ENCODE results near the gene SMIM5.

The SMIM5 gene

DNA sequence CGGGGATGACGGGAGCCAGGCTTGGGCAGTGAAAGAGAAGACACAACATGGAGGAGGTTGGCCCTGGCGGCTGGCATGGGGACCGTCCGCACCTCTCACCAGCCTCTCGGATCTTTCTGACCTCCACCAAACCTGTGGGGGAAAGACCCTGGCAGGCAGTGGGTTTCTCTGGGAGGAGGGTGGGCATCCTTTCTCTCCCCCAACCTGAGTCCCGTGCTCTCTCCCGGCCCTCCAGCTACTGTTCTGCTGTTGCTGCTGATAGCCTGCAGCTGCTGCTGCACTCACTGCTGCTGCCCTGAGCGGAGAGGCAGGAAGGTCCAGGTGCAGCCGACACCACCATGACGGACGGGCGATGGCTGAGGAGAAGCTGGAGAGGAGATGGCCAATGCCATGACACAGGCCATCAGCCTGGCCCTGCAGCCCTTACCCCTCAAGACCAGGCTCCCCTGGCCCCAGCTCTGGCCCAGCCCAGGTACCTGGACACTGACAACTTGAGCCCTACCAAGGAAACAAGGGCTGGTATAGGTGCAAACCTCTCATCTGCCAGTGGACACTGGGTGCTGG, 7.4 kb downstream of the SMIM5 start:
- no peak for DNase-seq (ENCODE audit: low spot score)

DNA sequence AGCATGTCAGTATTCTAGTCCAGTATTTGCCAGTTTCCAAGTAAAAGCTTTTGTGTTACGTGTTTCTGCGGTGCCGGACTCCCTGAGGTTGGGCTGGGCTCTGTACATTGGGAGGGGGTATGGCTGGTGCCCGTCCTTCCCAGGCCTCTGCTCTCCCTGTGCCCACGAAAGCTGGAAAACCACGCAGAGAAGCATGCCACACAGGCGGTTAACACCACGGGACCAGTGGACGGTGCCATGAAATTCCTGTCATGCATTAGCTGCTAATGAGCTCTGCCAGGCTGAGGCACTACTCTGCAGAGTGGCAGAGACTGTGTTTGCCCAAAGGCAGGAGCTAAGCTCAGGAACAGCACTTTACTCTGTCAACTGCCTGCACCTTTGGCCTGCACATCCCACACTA, 8.1 kb downstream of the SMIM5 start:
- no peak for DNase-seq (ENCODE audit: low spot score)

DNA sequence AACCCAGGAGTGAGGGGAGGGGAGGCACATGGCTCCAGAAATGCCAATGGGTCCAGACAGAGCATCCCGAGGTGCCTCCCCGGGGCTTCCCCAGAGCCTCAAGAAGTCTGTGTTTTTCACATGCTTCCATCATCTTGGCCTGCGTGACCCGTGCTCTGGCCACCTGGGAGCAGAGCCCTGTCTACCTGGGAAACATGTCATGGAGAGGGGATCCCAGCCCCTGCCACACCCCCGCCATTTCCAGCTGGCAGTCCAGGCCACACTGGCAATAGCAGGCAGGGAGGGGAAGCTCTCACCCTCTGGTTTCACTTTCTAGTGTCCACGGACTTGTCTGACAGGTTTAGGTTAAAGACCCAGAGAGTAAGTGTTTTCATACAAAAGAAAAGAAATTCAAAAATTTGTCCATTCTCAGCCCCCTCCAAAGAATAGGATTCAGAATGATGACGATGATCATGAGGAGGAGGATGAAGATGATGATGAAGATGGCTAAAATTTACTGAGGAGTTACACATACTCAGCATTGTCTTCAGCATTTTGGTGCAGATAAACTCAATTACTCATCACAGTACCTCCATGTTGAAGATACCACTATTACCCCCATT, 9.0 kb downstream of the SMIM5 start:
- no peak for DNase-seq (ENCODE audit: low spot score)

DNA sequence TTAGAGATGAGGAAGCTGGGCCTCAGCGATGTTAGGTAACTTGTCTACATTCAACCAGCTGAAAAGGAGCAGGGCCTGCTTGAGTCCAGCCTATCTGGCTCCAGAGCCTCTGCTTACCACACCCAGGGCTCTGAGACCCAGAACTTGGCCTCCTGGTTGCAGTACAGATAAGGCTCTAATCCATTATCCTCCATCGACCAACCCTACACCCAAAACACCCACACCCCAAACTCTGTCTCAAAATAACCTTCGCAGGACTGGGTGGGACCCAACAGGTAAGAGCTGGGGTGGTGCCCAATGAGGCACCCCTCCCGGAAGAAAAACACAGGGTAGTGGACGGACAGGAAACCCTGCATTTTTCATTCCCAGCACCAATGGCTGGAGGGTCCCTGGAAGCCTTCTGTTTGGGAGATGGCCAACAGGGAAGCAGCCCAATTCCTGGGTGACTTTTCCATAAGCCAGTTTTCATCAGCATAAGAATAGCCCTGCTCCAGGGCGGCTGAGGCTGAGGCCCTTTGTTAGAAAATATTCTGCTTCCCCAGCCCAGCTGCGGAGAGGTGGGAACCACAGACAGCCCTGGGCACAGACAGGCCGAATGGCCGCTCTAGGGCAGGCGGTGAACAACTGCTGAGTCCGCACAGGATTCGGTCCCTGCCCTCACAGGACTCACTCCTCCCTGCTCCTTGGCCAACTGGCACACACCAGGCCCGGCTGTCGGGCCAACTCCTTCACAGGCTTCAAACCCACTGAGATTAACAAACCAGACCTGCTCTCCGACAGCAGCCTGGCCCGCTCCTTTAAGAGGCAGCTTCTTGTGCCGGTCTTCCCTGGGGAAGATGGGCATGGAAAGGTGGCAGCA, 9.8 kb downstream of the SMIM5 start:
- DNase-seq (ENCODE audit: low spot score): no peak

DNA sequence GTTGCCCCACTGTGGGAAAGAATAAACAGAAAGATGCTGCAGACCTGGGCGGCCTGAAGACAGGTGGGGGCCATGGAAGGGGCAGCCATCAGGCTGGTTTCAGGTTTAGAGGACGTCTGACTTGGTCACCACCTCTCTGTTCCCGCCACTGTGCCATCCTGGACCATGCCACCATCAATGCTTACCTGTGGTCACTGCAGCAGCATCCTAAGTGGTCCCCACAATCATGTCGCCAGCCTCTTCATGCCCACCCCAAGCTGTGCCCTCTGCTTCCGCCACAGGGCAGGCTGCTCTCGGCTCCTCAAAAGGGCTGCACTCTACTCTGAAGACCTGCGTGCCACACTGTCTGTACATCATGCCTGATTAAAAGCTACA, 10.4 kb downstream of the SMIM5 start:
- no peak for DNase-seq (ENCODE audit: low spot score)

DNA sequence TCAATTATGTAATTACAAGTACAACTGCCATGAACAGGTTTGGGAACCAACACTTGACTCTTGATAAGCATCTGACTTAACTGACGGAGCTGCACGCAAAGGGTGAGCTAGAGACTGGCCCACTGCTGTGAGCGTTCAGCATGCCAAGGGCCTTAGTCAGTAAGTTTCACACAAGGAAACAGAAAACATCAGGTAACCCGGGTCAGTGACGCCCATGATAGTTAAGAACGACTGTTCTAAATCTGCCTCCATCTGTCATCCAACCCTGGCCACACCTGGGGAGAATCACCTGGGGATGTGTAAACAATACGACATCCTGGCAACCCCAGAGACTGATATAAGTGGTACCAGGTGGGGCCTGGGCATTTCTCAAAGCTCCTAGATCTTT, 12.3 kb downstream of the SMIM5 start:
- no peak for DNase-seq (ENCODE audit: low spot score)

DNA sequence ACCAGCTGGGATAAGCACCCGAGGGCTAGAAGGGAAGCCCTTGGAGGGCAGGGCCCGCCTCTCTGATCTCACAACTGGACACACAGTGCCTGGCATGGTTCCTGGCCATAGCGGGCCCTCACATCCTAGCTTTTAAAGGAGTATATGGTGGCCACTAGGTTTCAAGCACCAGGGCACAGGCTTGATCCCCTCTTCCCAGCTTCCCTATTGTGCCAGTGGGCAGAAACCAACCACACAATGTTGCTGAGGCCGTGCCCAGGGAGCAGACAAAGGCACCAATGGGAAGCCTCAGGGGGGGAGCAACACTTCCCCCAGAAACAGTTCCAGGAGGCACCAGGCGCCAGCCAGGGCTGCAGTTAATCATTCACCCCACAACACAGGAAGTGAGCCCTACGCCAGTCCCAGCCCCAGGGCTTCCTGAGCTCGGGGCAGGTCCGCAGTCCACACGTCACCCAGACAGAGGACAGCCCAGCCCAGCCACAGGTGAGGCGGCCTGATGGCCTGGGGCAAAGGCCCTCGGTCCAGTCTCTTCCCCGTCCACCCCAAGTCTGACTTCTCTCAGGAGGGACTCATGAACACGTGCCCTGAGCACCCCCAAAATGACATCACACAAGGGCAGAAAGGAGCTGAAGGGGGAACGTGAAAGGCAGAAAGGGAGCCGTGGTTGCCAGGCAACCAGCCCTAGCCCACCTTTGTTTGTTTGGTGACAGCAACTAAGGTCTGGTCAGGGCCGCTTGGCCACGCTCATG, 12.8 kb downstream of the SMIM5 start:
- no peak for DNase-seq (ENCODE audit: low spot score)

DNA sequence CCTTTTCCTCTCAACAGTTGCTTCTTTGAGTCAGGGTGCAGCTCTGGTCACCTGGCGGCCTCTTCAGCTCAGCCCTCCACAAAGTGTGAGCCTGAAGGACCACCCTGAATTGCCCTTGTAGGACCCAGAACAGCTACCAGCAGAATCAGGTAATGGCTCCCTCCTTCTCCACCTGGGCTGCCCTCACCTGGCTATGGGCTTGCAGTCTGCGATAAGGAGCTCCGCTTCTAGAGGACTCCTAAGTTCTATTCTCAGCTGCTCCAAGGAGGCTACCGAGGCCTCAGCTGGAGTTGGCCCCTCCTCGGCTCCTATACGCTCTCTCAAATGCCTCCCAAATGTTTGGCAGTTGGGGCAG, 13.4 kb downstream of the SMIM5 start:
- no peak for DNase-seq (ENCODE audit: low spot score)

DNA sequence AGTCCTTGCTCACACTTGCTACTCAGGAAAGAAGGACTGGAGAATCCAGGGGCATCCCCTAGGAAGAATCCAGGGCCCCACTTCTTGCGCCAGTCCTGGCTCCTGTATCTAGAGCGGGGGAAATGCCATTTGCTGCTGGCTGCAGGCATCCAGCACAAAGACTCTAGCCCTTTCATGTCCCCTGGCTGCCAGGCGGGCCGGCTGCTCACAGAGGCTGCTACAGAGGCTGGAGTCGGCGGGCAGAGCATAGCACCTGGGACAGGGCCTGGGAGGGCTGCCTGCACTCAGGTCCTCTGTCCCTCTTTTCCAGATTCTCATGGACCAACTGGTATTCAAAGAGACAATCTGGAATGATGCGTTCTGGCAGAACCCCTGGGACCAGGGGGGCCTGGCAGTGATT, 13.8 kb downstream of the SMIM5 start:
- no peak for DNase-seq (ENCODE audit: low spot score)

DNA sequence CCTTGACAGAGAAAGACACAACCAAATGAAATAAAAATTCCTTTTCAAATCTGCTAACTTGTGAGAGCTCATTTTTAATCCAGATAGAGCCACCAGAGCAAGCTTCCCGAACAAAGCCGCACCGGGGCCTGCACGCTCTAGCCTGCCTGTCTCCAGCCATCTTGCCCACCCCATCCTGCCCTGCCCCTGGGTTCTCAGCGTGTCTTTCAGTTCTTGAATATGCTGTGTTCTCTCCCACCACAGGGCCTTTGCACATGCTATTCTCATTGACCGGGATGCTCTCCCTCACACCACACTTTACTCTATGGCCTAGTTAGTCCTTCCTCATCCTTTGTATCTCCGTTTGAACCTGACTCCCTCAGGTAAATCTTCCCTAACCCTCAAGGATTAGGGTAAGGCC, 14.7 kb downstream of the SMIM5 start:
- DNase-seq (ENCODE audit: low spot score): no peak

DNA sequence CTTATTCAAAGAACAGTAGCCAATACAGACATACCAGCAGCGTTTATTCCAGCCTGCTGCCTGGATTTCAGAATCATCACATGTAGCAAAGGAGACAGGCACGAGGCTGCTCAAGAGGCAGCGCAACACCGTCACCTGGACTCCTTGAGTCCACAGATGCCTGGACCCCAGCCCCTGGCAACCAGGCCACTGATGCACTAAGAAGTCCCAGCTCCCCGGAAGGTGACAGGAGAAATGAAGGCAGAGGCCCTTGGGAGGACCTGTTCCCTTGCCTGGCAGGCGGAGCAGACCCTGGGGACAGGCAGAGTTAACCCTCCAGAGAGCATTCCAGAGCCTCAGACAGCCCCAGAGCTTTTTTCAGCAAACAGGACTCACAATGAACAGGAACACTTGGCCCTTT, 16.5 kb downstream of the SMIM5 start:
- DNase-seq (ENCODE audit: low spot score): no peak

DNA sequence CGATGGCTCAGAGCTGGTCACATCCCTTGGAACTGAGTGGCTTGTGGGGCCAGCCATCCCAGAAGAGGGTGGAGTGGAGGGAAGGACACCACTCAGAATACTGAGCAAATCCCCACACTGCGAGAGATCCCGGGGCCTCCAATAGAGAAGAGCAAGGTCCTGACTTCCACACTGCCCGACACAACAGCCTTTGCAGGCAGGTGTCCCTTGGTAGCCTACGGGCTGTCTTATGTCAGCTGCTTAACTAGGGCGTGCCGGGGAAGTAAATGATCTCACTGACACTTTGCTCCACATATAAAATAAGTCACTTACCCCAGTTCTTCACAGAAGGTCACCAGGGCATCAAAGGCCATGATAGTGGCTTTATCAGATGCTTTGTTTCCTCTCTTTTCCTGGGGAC, 17.6 kb downstream of the SMIM5 start:
- DNase-seq (ENCODE audit: low spot score): no peak

DNA sequence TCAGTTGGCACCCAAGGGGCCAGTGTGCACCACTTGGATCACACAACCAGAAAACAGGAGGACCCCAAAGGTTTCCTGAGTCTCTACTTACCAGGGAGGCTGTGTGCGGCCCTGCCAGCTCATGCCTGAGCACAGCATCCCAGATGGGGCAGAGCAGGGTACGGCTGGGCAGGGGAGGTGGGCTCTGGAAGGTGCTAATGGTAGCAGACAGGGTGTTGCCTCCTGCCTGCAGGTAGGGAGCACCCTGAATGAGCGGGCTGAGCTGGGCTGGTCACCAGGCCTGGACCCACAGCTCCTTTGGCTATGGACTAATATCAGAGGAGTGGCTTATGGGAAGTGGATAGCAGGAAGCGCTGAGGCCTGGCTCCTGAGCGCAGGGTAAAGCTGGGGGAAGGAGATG, 19.1 kb downstream of the SMIM5 start:
- no peak for DNase-seq (ENCODE audit: low spot score)

DNA sequence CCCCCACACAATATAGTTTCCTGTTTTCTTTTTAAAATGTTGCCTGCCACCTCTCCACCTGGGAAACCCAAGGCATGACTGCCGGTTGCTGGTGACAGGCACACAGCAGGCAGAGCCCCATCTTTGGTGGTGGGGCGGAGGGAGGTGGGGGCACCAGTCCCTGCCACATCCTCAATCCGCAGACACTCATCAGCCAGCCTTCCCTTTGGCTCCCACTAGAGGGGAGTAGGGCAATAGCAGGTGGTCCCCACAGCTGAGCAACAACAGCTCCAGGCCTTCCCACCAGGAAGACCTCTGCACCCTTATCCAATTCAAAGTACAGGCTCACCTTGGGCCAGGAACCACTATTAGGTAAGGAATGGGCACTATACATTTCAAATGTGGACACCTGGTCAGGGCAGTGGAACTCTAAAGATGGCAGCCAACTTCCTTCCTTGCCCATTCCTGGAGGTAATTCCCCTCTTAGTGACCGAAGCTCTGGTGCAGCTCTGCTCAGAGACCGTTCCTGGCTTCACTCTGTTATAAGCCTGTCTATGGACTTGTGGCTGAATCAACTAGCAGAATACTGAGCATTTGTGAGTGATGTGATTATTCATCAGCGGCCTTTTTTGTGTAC, 19.8 kb downstream of the SMIM5 start:
- peak; percentile 69 for DNase-seq (ENCODE audit: low spot score)

DNA sequence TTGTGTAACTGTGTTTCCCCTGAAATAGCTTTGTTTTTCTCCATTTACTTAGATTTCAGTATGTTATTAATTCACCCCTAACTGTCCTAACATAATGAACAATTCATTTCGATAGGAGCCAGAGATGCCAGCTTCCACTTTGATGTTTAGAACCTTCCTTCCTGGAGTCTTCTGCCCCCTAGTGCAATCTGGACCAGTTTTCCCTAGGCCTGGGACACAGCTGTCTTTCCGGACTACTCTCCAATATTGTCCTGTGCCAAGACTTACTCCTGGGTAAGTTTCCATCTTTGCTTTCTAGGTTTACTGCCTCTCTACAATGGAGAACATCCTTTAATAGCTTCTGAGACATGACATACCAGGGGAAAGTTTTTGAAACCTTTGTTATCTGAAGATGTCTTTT, 20.9 kb downstream of the SMIM5 start:
- DNase-seq (ENCODE audit: low spot score): no peak

DNA sequence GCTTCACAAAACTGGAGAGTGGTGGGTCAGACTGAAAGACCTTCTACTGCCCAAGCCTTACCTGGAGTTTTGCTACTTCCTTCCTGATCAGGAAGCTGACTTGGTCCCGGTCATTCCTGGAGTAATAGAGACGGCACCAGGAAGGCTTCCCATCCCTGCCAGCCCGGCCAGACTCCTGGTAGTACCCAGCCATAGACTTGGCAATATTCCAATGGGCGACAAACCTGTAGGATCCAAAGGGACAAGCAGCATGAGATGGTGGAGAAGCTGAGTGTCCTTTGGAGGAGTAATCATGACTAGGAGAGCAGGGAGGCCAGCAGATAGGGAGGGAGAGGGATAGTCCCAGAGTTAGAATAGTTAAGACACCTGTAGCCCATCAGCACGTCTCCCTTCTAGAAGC, 25.0 kb downstream of the SMIM5 start:
- DNase-seq (ENCODE audit: low spot score): no peak

DNA sequence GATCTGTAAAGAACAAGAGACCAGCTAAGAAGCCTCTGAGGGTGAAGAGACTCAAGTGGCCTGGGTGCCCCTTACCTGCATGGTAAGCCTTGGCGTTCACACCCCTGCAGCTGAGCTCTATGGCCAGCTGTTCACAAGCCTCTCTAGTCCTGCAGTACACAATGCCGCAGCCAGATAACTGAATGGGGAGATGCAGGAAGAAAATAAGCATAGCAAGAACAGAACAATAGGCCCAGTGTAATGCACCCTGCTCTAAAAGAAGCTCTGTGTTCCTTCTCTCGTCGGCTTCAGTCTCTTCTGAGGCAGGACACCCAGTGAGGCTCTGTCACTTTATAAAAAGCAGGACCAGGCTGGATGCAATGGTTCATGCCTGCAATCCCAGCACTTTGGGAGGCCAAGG, 28.3 kb downstream of the SMIM5 start:
- no peak for DNase-seq (ENCODE audit: low spot score)

DNA sequence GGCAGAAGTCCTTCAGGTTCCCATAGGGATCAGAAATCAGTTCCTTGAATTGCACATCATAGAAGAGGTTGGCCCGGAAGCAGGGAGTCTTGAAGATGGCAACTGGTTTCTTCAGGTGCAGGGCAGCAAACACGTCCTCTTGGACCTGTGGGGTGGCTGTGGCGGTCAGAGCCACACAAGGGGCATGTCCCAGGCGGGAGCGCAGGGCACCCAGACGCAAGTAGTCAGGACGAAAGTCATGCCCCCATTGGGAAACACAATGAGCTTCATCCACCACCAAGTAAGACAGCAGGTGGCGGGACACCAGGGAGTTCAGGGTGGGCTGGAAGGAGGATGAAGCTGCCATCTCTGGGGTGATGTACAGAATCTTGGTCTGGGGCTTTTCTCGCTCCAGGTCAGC, 29.3 kb downstream of the SMIM5 start:
- no peak for DNase-seq (ENCODE audit: low spot score)

DNA sequence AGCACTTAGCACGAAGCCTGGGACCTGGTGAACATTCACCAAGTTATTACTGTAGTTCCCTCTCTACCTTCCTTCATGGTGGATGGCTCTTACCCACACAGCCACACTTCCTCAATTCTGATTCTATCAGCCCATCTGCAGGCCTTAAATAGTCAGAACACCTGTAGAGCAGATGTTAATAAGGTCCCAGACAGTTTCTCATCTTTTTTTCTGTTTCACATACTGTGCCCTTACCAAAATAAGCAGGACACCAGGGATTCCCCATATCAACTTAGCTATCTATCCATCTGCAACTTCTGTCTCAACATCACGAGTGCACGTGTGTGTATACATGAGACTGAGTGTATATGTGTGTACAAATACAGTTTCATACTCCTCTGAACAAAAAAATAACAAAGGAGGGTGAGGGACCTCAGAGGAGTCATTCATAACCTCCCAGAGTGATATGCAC, 30.9 kb downstream of the SMIM5 start:
- peak; percentile 97 for DNase-seq (ENCODE audit: low spot score)

DNA sequence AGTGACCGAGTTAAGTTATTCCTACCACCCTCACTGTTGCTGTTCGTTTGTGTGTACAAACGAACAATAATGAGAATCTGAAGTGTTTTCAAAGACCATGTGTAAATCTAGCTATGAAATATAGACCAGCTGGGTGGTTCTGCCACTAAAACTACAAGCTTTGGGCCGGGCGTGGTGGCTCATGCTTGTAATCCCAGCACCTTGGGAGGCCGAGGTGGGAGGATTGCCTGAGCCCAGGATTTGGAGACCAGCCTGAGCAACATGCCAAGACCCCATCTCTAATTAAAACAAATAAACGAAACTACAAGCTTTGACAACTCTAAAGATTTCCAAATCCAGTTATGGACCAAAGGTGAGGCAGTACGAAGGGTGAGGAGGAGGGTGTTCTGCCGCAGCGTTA, 32.7 kb downstream of the SMIM5 start:
- no peak for DNase-seq (ENCODE audit: low spot score)

DNA sequence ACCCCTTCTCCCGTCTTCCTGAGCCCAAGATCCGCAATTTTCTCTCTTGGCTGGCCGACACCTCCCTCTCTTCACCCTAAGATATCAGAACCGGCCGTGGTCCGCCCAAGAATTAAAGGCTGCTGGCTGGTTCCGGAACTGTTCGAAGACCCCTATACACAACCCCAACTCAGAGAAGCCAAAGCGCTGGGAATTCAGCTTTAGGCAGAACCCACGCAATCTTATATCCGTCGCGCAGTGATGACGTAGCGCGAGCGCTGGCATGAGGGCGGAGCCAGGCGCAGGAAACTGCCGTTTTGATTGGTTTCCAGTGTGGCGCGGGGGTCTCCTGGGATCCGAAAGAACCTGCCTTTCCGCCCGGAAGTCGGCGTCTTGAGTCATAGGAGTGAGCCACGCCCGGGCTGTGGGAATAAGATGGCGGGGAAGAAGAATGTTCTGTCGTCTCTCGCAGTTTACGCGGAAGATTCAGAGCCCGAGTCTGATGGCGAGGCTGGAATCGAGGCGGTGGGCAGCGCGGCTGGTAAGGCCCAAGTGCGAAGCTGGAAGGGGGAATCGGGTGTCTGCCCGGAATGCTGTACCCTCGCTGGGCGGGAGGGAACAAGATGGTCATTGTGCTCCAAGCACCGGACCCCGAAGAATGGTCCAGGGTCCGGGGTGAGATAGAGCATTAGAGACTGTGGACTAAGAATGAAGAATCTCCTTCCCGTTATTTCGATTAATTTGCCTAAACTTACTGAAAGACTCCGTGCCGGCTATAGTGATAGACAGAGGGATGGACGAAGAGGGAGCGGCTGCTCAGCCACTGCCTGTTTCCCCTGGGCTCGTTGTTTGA, 33.9 kb downstream of the SMIM5 start, which contains the start of the genes RECQL5 and SAP30BP:
RECQL5 (minus strand) TSS at position 196 of the 832 bp plus-strand sequence. CDS start 597 bp downstream, outside the sequence.
SAP30BP (plus strand) TSS at position 380 of the 832 bp plus-strand sequence; CDS start at position 415, 35 bp downstream.
- peak; percentile 98 for DNase-seq (ENCODE audit: low spot score)
